MM.1S (cell line): ENCODE measurements around the gene CYGB.
A peak's percentile ranks its signal among the peaks of the same experiment; 100 is the strongest.

Experiments used
- DNase-seq: peaks from one replicate; pipeline ENCODE4 v3.0.0-alpha.2; 2015
- H2AFZ ChIP-seq: fragments of 300-600 bp; sonication (generic); 2 replicates; pipeline ENCODE4 v1.6.0; 2016; ENCODE audit warnings: antibody characterized with exemption, low read length
- H3F3A ChIP-seq: fragments of 300-600 bp; sonication (generic); 2 replicates; pipeline ENCODE4 v1.6.1; 2016; ENCODE audit warnings: mild to moderate bottlenecking, antibody characterized with exemption, low read length, moderate library complexity, mixed read lengths; ENCODE audit not compliant: insufficient read depth
- H3K27ac ChIP-seq: fragments of 300-600 bp; sonication (generic); 2 replicates; pipeline ENCODE4 v1.5.1; 2016; ENCODE audit warnings: mild to moderate bottlenecking, low read length
- H3K27me3 ChIP-seq: fragments of 300-600 bp; sonication (generic); replicated peaks from 2 replicates; pipeline ENCODE4 v1.6.0; 2016; ENCODE audit warnings: low read length; ENCODE audit not compliant: insufficient read depth
- H3K36me3 ChIP-seq: fragments of 300-600 bp; sonication (generic); replicated peaks from 2 replicates; pipeline ENCODE4 v1.6.1; 2016; ENCODE audit warnings: mild to moderate bottlenecking, low read length, mixed read lengths; ENCODE audit not compliant: insufficient read depth
- H3K4me1 ChIP-seq: fragments of 300-600 bp; sonication (generic); 2 replicates; pipeline ENCODE4 v1.6.1; 2016; ENCODE audit warnings: low read length, mixed read lengths
- H3K4me2 ChIP-seq: fragments of 300-600 bp; sonication (generic); 2 replicates; pipeline ENCODE4 v1.6.0; 2016; ENCODE audit warnings: low read depth, low read length
- H3K4me3 ChIP-seq: fragments of 300-600 bp; sonication (generic); 2 replicates; pipeline ENCODE4 v1.5.1; 2016; ENCODE audit warnings: low read length, mixed read lengths
- H3K79me2 ChIP-seq: fragments of 300-600 bp; sonication (generic); 2 replicates; pipeline ENCODE4 v1.6.1; 2016; ENCODE audit warnings: mixed run types, low read length, mixed read lengths
- H3K9ac ChIP-seq: fragments of 300-600 bp; sonication (generic); 2 replicates; pipeline ENCODE4 v1.6.1; 2016; ENCODE audit warnings: low read length, mixed read lengths
- H3K9me2 ChIP-seq: fragments of 300-600 bp; sonication (generic); replicated peaks from 2 replicates; pipeline ENCODE4 v1.6.1; 2016; ENCODE audit warnings: mild to moderate bottlenecking, low read length, mixed read lengths; ENCODE audit not compliant: insufficient read depth
- H3K9me3 ChIP-seq: fragments of 300-600 bp; sonication (generic); replicated peaks from 2 replicates; pipeline ENCODE4 v1.6.1; 2016; ENCODE audit warnings: mild to moderate bottlenecking, low read length, mixed read lengths; ENCODE audit not compliant: insufficient read depth
- H4K20me1 ChIP-seq: fragments of 300-600 bp; sonication (generic); 2 replicates; pipeline ENCODE4 v1.6.1; 2016; ENCODE audit warnings: mild to moderate bottlenecking, low read length, moderate library complexity, mixed read lengths; ENCODE audit not compliant: insufficient read depth
- CTCF ChIP-seq: fragments of 300-600 bp; sonication (generic); IDR thresholded peaks from 2 replicates; pipeline ENCODE4 v1.5.1; 2016; ENCODE audit warnings: antibody characterized with exemption, low read length, mixed read lengths
- EZH2 ChIP-seq: fragments of 300-600 bp; sonication (generic); optimal IDR thresholded peaks from 2 replicates; pipeline ENCODE3; 2017; ENCODE audit warnings: low read depth, mild to moderate bottlenecking, antibody characterized with exemption, low read length, mixed read lengths
- EZH2phosphoT487 ChIP-seq: fragments of 300-600 bp; sonication (generic); IDR thresholded peaks from 2 replicates; pipeline ENCODE4 v1.6.1; 2018; ENCODE audit warnings: antibody characterized with exemption, low read length

CYGB gene

DNA sequence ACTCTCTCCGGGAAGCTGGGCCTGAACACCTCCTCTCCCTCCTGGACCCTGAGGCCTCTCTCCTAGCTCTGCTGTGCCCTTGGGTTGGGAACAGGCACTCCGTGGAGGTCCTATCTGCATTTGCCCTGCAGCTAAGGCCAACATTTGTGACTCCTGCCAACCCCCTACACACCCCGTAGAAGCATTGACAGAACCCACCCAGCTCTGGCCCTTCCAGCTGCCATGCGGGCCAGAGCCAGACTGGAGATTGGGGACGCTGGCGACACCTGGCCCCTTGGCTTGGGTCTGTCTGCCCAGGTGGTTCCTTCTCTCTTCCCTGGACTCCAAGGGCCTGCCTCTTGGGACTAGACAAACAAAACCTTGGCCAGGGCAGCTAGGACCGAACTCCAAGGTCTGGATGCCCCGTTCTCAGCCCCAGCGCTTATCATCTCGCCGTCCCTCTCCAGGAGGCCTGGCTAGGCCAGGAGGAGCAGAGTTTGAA, 35.6 kb downstream of the CYGB start:
- peak overlapping the region; percentile 91 for H3K4me2 ChIP-seq
- peak overlapping the region; percentile 49; the same call in 1 of the 2 replicates for H3K9ac ChIP-seq
- TF ChIP-seq CTCF (no peak), EZH2 (no peak), EZH2phosphoT487 (no peak)
- H2AFZ ChIP-seq: peak overlapping the region; percentile 91
- DNase-seq: no peak
- H4K20me1 ChIP-seq: no peaks in the 10 kb centered on the region
- no peaks in the 10 kb centered on the region for H3K9me2 ChIP-seq
- peak overlapping the region; percentile 41; the same call in 1 of the 2 replicates for H3K27ac ChIP-seq
- H3K4me1 ChIP-seq: peaks cover 39% of the 10 kb centered on the region
- H3K27me3 ChIP-seq: no peaks in the 10 kb centered on the region
- H3K79me2 ChIP-seq: peaks cover 43% of the 10 kb centered on the region
- H3F3A ChIP-seq: no peaks in the 10 kb centered on the region
- H3K9me3 ChIP-seq: no peaks in the 10 kb centered on the region
- peak overlapping the region; percentile 62 for H3K4me3 ChIP-seq
- H3K36me3 ChIP-seq: no peaks in the 10 kb centered on the region

- Histone ChIP-seq H3K36me3 (no peaks in the 10 kb centered on the region), H3K9ac (peak within 1 kb of the TSS; percentile 92), H3K4me1 (peaks cover 35% of the 10 kb centered on the region), H2AFZ (peak within 1 kb of the TSS; percentile 91), H3K4me3 (peak within 1 kb of the TSS; percentile 82), H3K9me2 (no peaks in the 10 kb centered on the region), H3K4me2 (peak within 1 kb of the TSS; percentile 91), H3K27me3 (no peaks in the 10 kb centered on the region), H3K27ac (peak within 1 kb of the TSS; percentile 44; the same call in 1 of the 2 replicates), H4K20me1 (no peaks in the 10 kb centered on the region), H3K79me2 (peaks cover 48% of the 10 kb centered on the region), H3F3A (no peaks in the 10 kb centered on the region), H3K9me3 (no peaks in the 10 kb centered on the region)
- no peak for TF ChIP-seq CTCF
- no peak for TF ChIP-seq EZH2phosphoT487
- peak; percentile 86 for DNase-seq
Observed at GRCh38 chr17:76501018-76501826, 36.3 kb downstream of the CYGB start, which contains the start of gene RHBDF2. Gene RHBDF2 (minus strand): TSS chr17:76501423. CDS start chr17:76481524, 19,899 bp downstream.

GRCh38 chr17:76500747-76501017, 36.8 kb downstream of the CYGB start:
- H3K9ac ChIP-seq: peak overlapping the region; percentile 92
- no peaks in the 10 kb centered on the region for H4K20me1 ChIP-seq
- peaks cover 35% of the 10 kb centered on the region for H3K4me1 ChIP-seq
- peaks cover 53% of the 10 kb centered on the region for H3K79me2 ChIP-seq
- H3K27ac ChIP-seq: peak overlapping the region; percentile 44; the same call in 1 of the 2 replicates
- H3K36me3 ChIP-seq: no peaks in the 10 kb centered on the region
- H2AFZ ChIP-seq: peak overlapping the region; percentile 48
- no peaks in the 10 kb centered on the region for H3F3A ChIP-seq
- H3K4me3 ChIP-seq: peak overlapping the region; percentile 82
- H3K9me3 ChIP-seq: no peaks in the 10 kb centered on the region
- TF ChIP-seq EZH2 (no peak), CTCF (no peak), EZH2phosphoT487 (no peak)
- H3K9me2 ChIP-seq: no peaks in the 10 kb centered on the region
- H3K27me3 ChIP-seq: no peaks in the 10 kb centered on the region
- H3K4me2 ChIP-seq: peak overlapping the region; percentile 81
- no peak for DNase-seq
